NCI-H2171 (cell line): ENCODE data around the gene AQP2.

Experiments
- DNase-seq: peaks from one replicate; lab custom pipeline; 2025; lab: John Stamatoyannopoulos, UW

The AQP2 gene

GRCh38 chr12:49950273-49951251 is at the start of gene AQP2:
TSS of gene AQP2 (plus strand) at chr12:49950737. CDS start at chr12:49950831, 94 bp downstream.
- no peak for DNase-seq

- DNase-seq: no peak
Observed at GRCh38 chr12:49901026-49901425, 49.5 kb upstream of the AQP2 start.

- DNase-seq: no peak
Observed at GRCh38 chr12:49901986-49902385, 48.6 kb upstream of the AQP2 start.

GRCh38 chr12:49902399-49903350 is 47.9 kb upstream of the AQP2 start:
- DNase-seq: no peak

GRCh38 chr12:49903351-49903699 is 47.2 kb upstream of the AQP2 start:
- DNase-seq: no peak

- DNase-seq: peak; percentile 74
Observed at GRCh38 chr12:49903700-49904423, 46.7 kb upstream of the AQP2 start, which contains the start of gene FAIM2. TSS of gene FAIM2 (minus strand) at chr12:49903900. CDS start at chr12:49903792, 108 bp downstream.

GRCh38 chr12:49904601-49905000 is 45.9 kb upstream of the AQP2 start:
- no peak for DNase-seq

- DNase-seq: no peak
Observed at GRCh38 chr12:49905718-49906314, 44.7 kb upstream of the AQP2 start.

GRCh38 chr12:49907352-49907751 is 43.2 kb upstream of the AQP2 start:
- no peak for DNase-seq

GRCh38 chr12:49909356-49909755 is 41.2 kb upstream of the AQP2 start:
- no peak for DNase-seq

- DNase-seq: no peak
Observed at GRCh38 chr12:49909826-49910225, 40.7 kb upstream of the AQP2 start.

- DNase-seq: no peak
Observed at GRCh38 chr12:49910331-49911212, 40.0 kb upstream of the AQP2 start.

- DNase-seq: no peak
Observed at GRCh38 chr12:49911213-49911605, 39.3 kb upstream of the AQP2 start.

- DNase-seq: no peak
Observed at GRCh38 chr12:49912345-49913255, 37.9 kb upstream of the AQP2 start.

GRCh38 chr12:49916129-49916919 is 34.2 kb upstream of the AQP2 start:
- no peak for DNase-seq

GRCh38 chr12:49917166-49917787 is 33.3 kb upstream of the AQP2 start:
- no peak for DNase-seq

- DNase-seq: no peak
Observed at GRCh38 chr12:49917788-49918173, 32.8 kb upstream of the AQP2 start.
